Osteocyte (in vitro differentiated cells): Measurements from ENCODE around the gene ST7. TPM values are rescaled to one million over a fixed set of nuclear protein-coding genes. Genes with fewer than 3 reads are reported as not detected.

Source experiments
- DNase-seq: peaks from one replicate; pipeline ENCODE4 v3.0.0; 2021; ENCODE audit warnings: mixed read lengths; ENCODE audit not compliant: unreplicated experiment; ENCODE audit errors: extremely low spot score
- H3K27ac Mint-ChIP-seq: one replicate; pipeline ENCODE4 v1.8.0; 2021; ENCODE audit warnings: mild to moderate bottlenecking, mixed read lengths; ENCODE audit not compliant: unreplicated experiment
- H3K27me3 Mint-ChIP-seq: one replicate; pipeline ENCODE4 v1.8.0; 2021; ENCODE audit warnings: mixed read lengths; ENCODE audit not compliant: unreplicated experiment
- H3K36me3 Mint-ChIP-seq: one replicate; pipeline ENCODE4 v1.8.0; 2021; ENCODE audit warnings: mixed read lengths; ENCODE audit not compliant: unreplicated experiment
- H3K4me1 Mint-ChIP-seq: one replicate; pipeline ENCODE4 v1.8.0; 2021; ENCODE audit warnings: mixed read lengths; ENCODE audit not compliant: unreplicated experiment
- H3K4me3 Mint-ChIP-seq: one replicate; pipeline ENCODE4 v1.8.0; 2021; ENCODE audit warnings: mild to moderate bottlenecking, moderate library complexity, mixed read lengths; ENCODE audit not compliant: unreplicated experiment
- H3K9me3 Mint-ChIP-seq: one replicate; pipeline ENCODE4 v1.8.0; 2021; ENCODE audit warnings: mixed read lengths; ENCODE audit not compliant: unreplicated experiment
- CTCF ChIP-seq: fragments of 200-600 bp; sonication (generic); IDR thresholded peaks from 2 replicates; pipeline ENCODE4 v1.5.0; 2021; ENCODE audit warnings: antibody characterized with exemption, mild to moderate bottlenecking, moderate library complexity
- total RNA-seq: library from RNA; stranded (reverse); gene quantifications from 2 replicates; pipeline ENCODE4 v1.2.1, GENCODE V29; 2021

The ST7 gene
- total RNA-seq, 1 donor from 2014 or later = 68.5 TPM

DNA sequence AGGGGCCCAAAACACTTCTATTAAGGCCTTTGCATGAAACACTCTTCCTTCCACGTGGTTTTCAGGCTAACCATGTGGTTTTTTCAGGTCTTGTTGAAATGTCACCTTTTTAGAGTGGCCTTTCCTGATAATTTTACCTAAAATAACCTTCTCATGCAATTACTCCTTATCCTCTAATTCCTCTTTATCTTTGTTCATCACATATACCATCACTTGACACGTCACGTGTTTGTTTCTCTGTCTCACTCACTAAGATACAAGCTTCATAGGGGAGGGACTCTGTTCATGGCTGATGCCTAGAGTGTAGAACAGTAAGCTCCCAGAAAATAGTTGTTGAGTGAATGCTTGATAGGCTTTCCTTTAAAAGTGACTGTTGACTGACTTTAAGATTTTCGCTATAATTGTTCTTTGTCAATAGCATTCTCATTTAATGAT is 63.7 kb downstream of the ST7 start:
- peaks cover 46% of the 10 kb centered on the region for H3K4me1 Mint-ChIP-seq
- H3K27ac Mint-ChIP-seq = peak overlapping the region; percentile 88
- no peaks in the 10 kb centered on the region for H3K36me3 Mint-ChIP-seq
- TF ChIP-seq CTCF = no peak
- H3K27me3 Mint-ChIP-seq = no peaks in the 10 kb centered on the region
- no peaks in the 10 kb centered on the region for H3K9me3 Mint-ChIP-seq
- no peak for DNase-seq
- H3K4me3 Mint-ChIP-seq = peak overlapping the region; percentile 67

- no peak for TF ChIP-seq CTCF
- H3K4me3 Mint-ChIP-seq = peak overlapping the region; percentile 67
- DNase-seq = no peak
Measured at GRCh38 chr7:117017702-117018266, 64.5 kb downstream of the ST7 start.

DNA sequence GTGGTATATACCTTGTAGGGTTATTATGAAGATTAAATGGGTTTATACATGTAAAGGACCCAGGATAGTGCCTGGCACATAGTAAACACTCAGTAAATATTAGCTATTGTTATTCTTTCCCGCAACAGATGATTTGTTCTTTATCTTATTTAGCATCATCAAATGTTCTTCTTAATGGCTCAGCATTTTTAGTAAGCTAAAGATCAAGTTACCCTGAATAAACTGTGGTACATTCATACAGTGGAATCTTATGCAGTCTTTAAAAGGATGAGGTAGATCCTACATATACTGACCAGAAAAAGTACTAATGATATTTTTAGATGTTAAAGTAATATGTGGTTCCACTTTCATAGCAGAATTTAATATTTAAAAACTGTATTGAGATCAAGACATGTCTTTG is 65.4 kb downstream of the ST7 start:
- no peak overlapping the region for H3K4me3 Mint-ChIP-seq

More at GRCh38 chr7:117017702-117018266, 64.5 kb downstream of the ST7 start:
- H3K27ac Mint-ChIP-seq = peak overlapping the region; percentile 88
- H3K36me3 Mint-ChIP-seq = no peaks in the 10 kb centered on the region
- no peaks in the 10 kb centered on the region for H3K27me3 Mint-ChIP-seq
- no peaks in the 10 kb centered on the region for H3K9me3 Mint-ChIP-seq
- H3K4me1 Mint-ChIP-seq = peaks cover 48% of the 10 kb centered on the region

GRCh38 chr7:117019287-117019686 is 66.0 kb downstream of the ST7 start:
- no peak overlapping the region for H3K27ac Mint-ChIP-seq
- TF ChIP-seq CTCF = no peak
- peaks cover 3% of the 10 kb centered on the region for H3K36me3 Mint-ChIP-seq
- H3K27me3 Mint-ChIP-seq = no peaks in the 10 kb centered on the region
- no peak for DNase-seq
- H3K4me1 Mint-ChIP-seq = peaks cover 55% of the 10 kb centered on the region
- H3K9me3 Mint-ChIP-seq = no peaks in the 10 kb centered on the region
- H3K4me3 Mint-ChIP-seq = no peak overlapping the region

More for the DNA sequence above, 65.4 kb downstream of the ST7 start:
- peaks cover 3% of the 10 kb centered on the region for H3K36me3 Mint-ChIP-seq
- no peak for DNase-seq
- H3K27ac Mint-ChIP-seq = peak overlapping the region; percentile 88
- H3K4me1 Mint-ChIP-seq = peaks cover 55% of the 10 kb centered on the region
- TF ChIP-seq CTCF = no peak
- no peaks in the 10 kb centered on the region for H3K27me3 Mint-ChIP-seq
- no peaks in the 10 kb centered on the region for H3K9me3 Mint-ChIP-seq

DNA sequence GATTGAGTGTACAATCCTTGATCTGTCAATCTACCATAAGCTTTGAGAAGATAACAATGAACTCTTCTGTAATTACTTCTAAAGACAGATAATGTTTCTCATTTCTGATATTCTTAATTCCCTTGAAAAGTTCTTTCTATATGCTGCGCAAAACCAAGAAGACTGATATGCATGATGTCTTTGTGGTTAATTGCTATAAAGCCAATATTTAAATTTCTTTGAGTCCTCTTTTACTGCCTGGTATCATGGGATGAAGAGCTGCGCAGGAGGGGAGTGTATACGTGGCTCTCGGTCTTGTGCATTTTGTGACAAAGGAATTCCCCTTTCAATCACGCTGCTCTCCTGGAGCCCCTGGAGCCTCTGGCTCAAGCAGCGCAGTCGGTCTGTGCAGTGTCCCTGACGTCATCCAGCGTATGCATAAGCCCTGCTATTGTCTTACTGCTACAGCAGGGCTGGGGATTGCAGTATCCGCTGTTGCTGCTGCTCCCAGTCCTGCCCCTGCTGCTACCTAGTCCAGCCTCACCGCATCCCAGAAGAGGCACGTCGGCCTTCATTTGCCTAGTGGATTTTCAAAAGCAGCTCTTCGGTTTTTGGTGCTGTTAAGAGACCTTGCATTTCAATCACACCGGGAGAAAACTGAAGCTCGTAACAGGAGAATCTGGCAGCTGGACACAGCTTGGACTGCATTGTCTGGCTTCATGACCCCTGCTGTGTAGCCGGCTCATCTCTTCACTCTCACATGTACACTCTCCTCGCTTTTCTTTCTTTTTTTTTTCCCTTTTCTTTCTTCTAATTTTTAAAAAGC is 66.7 kb downstream of the ST7 start:
- Mint-ChIP-seq H3K27me3 (no peaks in the 10 kb centered on the region), H3K27ac (no peak overlapping the region), H3K36me3 (peaks cover 3% of the 10 kb centered on the region), H3K4me3 (no peak overlapping the region), H3K4me1 (peaks cover 59% of the 10 kb centered on the region), H3K9me3 (no peaks in the 10 kb centered on the region)
- TF ChIP-seq CTCF = no peak
- peak; percentile 88 for DNase-seq
